GM21723 (cell line): ENCODE measurements around the gene PTPRN2.

ENCODE experiments used
- ATAC-seq: cut with Tn5 transposase; IDR thresholded peaks from one replicate; pipeline ENCODE4 v1.9.1; 2021; ENCODE audit warnings: mild to moderate bottlenecking, moderate library complexity; ENCODE audit not compliant: unreplicated experiment

The PTPRN2 gene

GRCh38 chr7:157662110-157662791 lies 925.4 kb downstream of the PTPRN2 start:
- ATAC-seq: no peak

DNA sequence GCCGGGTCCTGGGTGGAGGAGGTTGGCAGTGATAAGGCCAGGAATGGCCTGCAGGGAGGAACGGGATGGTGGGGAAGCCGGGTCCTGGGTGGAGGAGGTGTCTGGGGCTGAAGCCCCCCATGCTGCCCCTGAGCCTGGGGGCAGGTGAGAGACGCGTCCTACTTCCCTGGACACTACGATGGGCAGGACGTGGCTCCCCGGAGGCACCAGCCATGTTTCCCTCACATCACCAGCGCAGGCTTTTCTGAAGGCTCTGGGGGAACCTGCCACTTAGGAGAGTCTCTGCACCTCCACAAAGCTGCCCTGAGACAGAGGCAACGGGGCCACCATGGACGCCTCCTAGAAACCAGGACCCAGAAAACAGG lies 926.0 kb downstream of the PTPRN2 start:
- no peak for ATAC-seq

GRCh38 chr7:157660971-157661610 lies 926.5 kb downstream of the PTPRN2 start:
- no peak for ATAC-seq

- ATAC-seq: no peak
Observed at GRCh38 chr7:157658851-157659412, 928.7 kb downstream of the PTPRN2 start.

GRCh38 chr7:157657741-157658740 lies 929.6 kb downstream of the PTPRN2 start:
- no peak for ATAC-seq

DNA sequence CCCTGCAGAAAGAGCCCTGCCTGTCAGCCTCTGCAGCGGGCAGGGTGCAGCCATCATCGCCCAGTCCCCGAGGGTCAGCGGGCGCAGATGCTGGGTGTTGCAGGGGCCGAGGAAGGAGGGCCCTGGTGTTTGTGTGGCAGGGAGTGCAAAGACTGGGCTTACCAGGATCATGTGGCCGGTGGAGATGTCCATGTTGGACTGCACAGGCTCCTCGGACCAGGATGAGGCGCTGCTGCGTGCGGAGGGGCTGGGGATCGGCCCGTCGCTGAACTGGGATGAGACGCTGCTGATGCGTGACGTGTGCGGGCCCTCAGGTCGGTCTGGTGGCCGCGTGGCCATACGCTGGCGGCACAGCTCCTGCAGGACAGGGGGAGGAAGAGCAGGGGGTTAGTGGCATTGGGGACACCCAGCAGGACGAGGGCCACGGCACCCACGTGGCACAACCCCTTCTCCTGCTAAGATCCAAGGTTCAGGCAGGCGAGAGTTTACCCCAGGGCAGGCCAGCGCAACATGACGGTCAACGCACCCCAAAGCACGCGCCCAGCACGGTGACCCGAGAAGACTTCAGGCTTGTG lies 931.3 kb downstream of the PTPRN2 start:
- no peak for ATAC-seq

DNA sequence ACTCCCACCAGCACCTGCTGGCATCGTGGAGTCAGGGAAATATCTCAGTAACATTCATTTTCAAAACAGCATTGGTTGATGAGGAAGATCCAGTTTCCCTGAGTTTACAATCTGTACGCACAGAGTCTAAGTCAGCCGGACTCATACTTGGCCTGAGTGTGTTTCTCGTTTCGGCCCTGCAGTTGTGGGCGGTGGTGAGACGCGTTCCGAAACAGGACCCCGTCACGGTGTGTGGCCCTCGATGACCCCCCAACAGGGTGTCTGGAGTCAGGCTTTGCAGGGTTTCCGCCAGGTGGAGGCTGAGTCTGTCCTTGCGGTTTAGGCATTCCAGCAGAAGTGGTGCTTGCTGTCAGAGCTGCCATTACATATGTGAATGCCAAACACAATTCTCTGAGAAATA lies 933.3 kb downstream of the PTPRN2 start:
- ATAC-seq: no peak

DNA sequence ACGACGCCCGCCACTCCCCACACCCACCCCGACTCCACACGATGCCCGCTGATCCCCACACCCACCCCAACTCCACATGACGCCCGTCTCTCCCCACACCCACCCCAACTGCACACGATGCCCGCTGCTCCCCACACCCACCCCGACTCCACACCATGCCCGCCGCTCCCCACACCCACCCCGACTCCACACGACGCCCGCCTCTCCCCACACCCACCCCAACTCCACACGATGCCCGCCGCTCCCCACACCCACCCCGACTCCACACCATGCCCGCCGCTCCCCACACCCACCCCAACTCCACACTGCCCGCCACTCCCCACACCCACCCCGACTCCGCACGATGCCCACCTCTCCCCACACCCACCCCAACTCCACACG lies 933.8 kb downstream of the PTPRN2 start:
- ATAC-seq: no peak

DNA sequence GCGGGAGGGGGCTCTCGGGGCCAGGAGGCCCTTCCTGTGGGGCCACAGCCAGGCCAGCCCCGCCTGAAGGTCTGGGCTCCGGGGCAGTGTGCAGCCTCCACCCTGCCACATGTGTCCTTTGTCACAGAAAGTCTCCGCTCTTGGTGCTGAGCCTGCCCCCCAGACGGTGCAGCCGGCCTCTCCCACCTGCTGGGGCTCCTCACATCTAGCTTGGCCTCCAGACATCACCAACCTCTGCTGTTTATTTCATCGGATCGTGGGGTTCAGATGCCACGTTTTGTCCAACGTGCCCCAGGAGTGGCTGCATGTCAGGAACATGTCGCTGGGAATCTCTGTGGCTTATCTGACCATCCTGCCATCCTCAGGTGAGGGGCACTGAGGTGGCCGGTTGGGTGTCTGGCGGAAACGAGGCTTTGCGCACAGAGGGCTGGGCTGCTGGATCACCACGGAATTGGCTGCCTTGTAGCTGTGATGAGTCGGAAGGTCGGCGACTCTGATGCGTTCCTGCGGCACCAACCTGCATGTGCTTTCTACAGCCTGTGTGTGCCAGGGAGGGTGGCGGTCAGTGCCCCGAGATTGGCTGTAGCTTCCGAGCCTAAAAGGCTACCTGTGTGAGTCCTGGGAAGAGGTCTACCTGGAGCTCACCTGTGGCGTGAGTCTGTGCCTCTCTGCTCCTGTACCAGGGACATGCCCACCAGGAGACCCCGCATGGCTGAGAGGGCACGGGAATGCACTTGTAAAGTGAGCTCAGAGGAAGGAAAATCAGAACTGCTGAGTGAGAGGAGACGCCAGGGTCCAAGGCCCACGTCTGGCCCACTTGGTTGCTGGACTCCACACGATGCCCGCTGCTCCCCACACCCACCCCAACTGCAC lies 934.4 kb downstream of the PTPRN2 start:
- ATAC-seq: no peak

DNA sequence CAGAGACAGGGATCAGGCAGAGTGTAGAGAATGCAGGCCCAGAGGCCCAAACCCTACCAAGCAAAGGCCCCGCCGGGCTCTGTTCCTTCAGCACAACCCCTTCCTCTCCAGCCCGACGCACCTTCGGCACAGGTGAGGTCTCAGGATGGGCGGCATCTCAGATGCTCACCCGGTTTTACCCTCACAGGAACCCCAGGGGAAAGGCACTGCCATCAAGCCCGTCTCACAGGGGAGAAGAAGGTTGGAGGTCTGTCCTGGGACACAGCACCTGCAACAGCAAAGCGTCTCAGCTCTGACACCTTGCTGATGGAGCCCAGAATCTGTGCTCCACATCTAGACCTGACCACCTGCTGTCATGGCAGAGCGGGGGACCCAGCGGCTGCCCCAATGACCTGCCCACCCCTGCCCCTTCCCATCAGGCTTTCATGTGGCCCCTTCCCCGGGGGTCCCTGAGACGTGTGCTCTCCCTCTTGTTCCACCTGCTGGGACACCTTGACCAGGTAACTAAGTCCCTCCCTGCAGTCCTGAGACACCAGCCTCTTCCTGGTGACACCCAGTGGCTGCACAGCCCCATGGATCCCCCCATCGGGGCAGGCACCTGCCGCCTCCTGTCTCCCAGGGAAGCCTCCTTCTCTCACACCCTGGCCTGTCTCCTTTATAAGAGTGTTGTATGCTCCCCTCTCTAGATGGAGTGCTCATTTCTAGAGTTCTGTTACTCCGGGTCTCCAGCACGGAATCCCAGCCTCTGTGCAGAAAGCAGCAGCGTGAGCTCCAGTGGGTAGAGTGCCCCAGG lies 935.3 kb downstream of the PTPRN2 start:
- no peak for ATAC-seq

DNA sequence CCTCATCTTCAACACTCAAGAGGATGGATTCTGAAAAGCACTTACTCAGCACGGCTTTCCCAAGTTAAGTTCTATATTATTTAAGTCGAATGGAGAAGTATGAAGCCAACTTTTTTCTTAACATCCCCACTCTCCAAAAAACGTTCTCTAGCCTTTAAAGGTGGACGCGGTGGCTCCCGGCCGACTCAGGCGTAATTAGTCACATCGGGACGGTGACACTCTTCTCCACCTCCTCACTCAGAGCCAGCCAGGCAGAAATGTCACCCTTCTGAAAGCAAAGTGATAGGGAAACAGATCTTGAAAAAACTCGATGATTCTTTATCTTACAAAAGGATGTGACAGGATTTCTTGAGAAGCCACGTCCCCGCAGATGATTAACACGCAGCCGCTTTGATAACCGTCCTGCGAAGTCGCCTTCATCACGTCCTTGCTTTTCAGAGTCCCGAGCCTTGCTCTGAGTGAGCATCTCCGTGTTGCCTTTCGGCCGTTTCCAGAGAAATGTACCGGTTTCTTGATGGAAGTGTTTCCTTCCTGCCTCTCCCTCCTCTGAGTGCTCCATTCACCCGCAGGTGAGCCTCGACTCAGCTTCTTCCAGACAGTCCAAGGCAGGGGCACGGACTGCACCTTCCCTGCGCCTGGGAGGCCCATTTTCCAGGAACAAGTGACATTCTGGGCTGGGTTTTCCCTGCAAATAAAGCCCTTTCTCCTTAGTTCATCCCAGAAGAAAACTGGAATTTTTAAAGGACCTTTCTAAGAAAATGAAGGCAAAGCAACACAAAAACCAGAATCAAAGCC lies 936.1 kb downstream of the PTPRN2 start:
- no peak for ATAC-seq

- ATAC-seq: no peak
Observed at GRCh38 chr7:157650801-157651200, 936.8 kb downstream of the PTPRN2 start.

- no peak for ATAC-seq
Observed at GRCh38 chr7:157650131-157650631, 937.4 kb downstream of the PTPRN2 start.

GRCh38 chr7:157646551-157646950 lies 941.1 kb downstream of the PTPRN2 start:
- no peak for ATAC-seq

DNA sequence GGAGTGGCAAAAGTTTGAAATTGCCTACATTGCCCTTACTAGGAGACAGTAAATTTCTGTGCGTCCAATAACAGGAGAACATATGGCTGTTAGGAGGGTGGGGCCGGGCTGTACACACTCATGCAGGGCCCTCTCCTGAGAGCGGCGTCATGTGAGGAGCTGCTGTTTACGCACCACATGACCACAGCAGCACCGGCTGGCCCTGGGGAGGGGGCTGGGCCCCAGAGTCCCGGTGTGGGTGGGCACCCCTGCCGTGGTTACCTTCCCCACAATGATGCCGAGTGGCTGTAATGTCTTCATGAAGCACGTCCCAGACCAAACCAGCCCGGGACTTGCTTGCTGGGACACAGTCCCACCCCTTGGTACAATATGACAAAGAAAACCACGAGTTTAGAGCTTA lies 942.1 kb downstream of the PTPRN2 start:
- ATAC-seq: no peak

DNA sequence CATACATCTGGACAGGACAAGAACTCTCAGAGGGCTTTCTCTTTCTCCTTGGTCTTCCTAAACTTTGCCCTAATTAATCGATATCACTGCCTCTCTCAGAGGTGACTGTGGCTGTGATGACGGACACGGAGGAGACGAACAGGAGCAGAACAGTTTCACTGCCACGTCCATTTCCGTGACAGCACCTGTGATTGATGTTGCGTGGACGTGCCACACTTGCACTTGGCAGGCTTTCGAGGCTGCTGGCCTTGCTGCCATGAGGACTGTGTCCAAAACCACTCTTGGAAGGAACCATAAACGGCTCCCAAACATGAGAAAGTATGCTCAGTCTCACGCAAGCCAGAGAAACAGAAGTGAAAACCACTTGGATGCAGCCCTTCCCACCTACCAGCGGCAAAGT lies 942.7 kb downstream of the PTPRN2 start:
- ATAC-seq: no peak

DNA sequence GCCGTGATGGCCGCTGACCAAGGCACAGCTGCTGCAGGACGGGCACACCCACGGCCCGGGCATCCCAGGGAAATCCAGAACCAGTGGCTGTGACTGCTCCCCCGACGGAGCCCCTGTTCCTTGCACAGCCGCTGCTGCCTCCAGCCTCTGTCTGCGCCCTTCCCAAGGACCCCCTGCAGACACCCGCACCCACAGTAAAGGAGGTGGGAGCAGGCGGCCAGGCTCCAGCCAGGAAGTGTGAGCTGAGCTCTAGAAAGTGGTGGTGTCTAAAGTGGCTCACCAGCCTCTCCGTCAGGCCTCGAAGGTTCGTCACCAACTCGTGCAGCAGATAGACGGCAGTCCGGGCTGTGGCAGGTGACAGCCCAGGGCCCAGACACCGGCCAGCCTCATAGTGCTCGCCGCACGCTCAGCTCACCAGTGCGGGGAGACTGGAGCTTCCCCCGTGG lies 944.1 kb downstream of the PTPRN2 start:
- no peak for ATAC-seq

GRCh38 chr7:157641866-157642265 lies 945.8 kb downstream of the PTPRN2 start:
- ATAC-seq: no peak
